NCI-H1436 (cell line): ENCODE measurements around the gene IFIT1B.
A peak's percentile ranks its signal among the peaks of the same experiment; 100 is the strongest.
"Not testable (repeated sequence)": the region's sequence is repeated elsewhere in the genome, so short reads cannot be mapped to it uniquely, and the experiment has no call there.

Source experiments
- DNase-seq: peaks from one replicate; lab custom pipeline; 2025; lab: John Stamatoyannopoulos, UW

Gene IFIT1B

DNA sequence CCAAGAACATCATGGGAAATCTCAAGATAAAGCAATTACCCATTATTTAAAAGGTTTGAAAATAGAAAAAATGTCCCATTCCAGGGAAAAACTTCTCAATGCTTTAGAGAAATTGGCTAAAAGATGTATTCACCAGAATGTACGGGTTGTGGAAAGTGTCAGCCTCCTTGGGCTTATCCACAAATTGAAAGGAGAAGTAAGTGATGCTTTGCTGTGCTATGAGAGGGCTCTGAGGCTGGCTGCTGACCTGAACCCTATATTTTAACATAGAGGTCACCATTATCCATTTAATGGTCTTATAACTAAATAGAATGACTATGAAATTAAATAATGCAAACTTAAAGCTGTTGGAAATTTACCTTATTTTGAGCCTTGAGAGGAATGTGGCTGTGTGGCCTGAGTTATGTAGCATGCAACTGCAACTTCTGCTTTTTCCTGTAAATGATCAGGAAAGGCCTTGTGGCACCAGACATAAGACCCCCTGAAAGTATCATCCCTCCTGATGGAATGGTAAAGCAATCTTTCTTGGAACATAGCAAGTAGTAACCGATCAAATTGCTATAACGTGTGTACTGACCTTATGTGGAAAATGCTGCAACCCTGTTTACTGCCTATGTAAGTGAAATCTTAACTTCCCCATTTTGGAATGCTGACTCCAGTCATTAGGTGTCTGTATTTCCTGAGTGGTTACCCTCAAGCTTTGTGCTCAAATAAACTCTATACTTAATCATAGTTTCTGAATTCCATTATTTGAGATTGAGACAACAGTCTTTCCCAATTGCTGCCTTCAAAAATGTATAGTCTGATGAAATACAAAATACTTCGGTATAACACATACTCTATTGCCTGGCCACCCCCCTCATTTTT, 6.9 kb downstream of the IFIT1B start:
- no peak for DNase-seq

DNA sequence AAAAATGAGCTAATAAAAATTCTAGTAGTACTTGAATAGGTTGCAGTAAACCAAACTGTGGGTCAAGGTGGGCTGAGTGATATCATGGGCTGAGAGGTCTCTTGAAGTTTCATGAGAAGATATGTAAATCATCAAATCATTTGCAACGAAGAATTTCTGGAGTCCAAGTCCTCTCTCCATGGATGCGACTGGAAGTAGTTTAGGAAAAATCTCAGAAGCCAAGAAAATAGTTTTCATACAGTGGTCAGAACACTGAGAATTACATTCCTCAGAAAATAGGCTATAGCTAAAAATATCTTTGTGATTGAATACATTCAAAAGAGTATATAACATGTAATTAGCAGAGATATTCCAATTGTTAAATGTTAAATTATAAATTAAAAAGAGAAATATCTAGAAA, 10.9 kb downstream of the IFIT1B start:
- no peak for DNase-seq

DNA sequence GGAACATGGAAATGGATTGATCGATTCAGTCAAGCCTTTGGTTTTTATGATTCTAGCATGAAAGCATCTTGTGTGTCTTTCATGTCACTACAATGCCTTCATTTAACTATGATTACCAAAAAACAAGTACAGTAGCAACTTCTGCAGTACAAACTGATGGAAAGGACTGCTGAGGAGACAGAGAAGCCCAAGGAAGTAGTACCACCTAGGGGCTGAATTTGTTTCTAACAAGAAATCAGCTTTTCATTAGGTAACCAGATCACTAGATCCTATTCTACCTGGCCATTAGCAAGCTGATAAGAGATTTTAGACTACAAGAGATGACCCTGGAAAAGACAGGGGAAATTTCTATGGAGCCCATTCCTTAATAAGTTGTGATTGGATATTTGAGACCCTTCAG, 11.4 kb downstream of the IFIT1B start:
- peak; percentile 21 for DNase-seq

DNA sequence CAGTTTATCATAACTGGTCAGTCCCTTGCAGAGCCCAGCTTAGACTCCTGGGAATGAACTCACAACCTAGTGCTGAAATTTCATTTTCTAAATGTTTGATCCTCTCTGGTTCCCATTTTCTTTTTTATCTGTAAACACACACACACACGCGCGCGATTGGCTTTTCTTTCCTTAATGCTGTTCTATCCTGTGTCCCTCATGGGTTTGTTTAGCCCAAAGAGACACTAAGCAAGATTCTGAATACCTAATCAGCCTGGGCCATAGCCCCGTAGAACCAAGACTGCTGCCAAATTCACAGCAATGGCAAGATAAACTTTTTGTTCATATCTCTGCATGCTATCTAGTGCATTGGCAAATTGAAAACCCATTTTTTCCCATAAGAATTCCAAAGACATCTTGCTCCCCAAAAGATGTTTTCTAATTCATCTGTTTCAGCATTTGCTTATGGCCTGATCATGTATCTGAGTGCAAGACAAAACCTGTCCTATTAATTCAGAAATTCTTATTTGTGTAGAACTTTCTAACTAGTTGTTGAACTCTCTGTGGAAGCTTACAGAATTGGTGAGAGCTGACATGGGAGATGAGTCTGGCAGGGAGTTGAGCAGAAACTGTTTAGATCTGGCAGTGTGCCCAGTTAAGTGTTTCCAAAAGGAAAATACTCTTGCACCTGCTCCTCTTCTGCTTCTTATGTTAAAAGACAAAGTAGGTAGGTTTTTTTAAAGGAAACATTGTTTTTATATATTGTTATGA, 12.8 kb downstream of the IFIT1B start:
- DNase-seq: no peak

DNA sequence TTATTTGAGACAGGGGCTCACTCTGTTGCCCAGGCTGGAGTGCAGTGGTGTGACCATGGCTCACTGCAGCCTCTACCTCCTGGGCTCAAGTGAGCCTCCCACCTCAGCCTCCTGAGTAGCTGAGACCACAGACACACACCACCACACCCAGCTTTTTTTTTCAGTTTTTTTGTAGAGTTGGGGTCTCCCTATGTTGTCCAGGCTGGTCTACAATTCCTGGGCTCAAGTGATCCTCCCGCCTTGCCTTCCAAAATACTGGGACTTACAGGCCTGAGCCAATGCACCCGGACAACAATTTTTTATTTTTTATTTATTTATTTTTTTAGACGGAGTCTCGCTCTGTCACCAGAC, 13.3 kb downstream of the IFIT1B start:
- not testable (repeated sequence) for DNase-seq

DNA sequence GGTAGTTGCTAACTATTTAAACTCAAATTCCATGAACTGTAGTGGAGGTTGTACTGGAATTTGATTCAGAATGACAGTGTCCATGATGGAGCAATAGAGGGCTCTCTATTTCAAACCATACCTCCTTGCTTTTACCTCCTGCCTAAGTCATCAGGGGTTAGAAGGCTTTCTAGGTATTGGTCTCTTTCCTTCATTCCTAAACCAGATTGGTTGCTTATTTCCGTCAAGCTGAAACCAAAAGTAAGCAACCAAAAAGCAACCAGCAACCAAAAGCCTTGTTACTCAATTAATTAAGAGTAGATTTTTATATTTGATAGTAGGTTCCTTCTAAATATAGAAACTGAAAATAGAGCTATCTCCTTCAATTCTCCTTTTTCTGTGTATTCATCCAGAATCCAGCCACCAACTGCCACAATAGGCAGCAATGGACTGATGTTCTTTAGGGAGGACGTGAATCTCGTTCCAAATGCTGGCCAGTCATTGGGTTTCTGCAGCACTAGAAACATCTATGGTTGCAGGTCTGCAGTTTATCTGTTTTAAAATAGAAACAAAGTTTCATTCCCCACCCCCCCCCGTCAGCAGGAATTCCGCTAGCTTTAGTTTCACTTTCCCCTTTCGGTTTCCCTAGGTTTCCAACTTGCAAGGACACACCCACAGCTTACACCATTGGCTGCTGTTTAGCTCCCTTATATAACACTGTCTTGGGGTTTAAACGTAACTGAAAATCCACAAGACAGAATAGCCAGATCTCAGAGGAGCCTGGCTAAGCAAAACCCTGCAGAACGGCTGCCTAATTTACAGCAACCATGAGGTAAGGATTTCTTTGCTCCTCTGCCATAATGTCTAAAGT, 14.3 kb downstream of the IFIT1B start, which contains the start of gene IFIT1:
Gene IFIT1 (plus strand): TSS at position 717 of the 850 bp plus-strand sequence. CDS start 90 bp downstream, at position 807.
- DNase-seq: peak; percentile 32

DNA sequence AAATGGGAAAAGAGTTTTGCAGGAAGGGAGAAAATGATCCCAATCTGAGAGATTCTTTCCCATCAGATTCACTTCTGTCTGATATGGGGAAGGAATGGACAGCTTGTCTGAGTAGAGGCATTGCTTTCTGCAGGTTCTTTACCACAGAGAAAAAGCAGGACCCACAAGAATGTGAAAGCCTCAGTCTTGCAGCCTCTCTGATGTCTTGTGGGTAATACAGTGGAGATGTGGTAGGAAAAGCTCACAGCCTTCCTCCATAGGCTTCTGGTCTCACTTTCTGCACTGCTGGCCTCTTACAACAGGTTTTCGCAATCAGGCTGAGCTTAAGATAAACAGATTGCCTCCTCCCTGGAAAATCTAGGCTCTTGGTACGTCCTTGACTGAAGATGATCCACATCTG, 15.1 kb downstream of the IFIT1B start:
- DNase-seq: no peak

DNA sequence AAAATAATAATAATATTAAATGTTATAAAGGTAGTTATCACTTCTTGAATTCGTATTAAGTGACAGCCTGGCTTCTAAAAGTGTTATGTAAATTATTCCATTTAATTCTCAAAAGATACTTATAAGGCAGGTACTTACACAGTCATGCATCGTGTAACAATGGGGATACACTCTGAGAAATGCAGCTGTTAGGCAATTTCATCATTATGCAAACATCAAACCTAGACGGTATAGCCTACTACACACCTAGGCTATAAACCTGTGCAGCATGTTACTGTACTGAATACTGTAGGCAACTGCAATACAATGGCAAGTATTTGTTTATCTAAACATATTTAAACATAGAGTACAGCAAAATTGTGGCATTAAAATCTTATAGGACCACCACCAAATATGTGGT, 16.0 kb downstream of the IFIT1B start:
- DNase-seq: no peak

DNA sequence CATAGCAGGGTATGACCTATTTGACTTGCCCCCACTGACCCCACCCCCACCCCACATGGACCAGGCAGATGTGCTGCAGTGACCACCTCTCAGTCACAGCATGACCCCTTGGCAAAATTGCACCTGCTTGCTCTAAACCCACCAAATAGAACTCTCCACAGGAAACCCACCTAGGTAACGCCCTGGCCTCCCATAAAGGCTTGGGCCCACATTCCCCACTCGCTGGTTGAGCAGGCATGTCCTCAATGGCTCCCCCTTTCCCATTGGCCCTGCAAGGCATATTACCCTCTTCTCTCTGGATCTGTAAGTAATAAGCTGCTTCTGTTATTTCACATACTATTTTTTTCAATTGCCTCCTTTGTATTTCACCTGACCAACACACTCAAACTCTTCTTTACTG, 17.3 kb downstream of the IFIT1B start:
- DNase-seq: no peak

DNA sequence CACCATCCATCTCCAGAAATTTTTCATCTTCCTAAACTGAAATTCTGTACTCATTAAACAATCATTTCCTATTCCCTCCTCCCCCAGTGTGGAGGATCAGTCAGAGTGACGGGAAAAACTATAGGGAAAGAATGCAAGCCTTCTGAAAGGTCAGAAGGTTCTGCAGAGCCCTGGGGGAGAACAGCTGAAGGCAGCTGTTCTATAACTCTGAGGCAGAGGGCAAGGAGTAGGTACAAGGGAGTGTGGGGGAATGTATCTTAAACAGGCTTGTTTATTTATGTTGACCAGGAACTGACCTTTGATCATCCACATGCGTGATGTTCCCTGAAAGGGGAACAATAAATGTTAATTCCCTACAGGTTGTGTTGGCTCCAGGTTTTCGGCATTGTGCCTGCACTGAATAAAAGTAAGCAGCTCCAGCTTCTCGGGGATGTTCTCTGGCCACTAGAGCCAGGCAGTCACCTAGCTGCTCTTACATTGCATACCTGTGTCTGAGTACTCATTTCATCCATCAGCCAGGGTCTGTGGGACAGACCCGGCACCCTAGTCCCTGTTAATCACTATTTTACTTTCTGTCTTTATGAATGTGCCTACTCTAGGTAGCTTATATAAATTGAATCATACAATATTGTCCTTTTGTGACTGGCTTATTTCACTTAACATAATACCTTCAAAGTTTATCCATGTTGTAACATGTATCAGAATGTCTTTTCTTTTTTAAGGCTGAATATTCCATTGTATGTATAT, 20.3 kb downstream of the IFIT1B start:
- no peak for DNase-seq

DNA sequence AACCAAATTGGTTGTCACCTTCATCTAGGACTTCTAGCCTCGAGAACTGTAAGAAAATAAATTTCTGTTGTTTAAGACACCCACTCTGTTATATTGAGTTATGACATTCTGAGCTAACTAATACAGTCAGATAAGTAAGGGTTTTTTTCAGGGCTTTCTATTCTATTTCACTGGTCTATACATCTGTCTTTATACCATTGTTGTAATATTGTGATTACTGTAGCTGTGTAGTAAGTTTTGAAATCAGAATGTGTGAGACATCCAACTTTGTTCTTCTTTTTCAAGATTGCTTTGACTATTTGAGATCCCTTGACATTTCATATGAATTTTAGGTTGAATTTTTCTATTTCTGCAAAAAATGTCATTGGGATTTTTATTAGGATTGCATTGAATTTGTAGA, 22.1 kb downstream of the IFIT1B start:
- DNase-seq: no peak

DNA sequence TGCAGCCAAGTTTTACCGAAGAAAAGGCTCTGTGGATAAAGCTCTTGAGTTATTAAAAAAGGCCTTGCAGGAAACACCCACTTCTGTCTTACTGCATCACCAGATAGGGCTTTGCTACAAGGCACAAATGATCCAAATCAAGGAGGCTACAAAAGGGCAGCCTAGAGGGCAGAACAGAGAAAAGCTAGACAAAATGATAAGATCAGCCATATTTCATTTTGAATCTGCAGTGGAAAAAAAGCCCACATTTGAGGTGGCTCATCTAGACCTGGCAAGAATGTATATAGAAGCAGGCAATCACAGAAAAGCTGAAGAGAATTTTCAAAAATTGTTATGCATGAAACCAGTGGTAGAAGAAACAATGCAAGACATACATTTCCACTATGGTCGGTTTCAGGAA, 25.2 kb downstream of the IFIT1B start:
- no peak for DNase-seq

DNA sequence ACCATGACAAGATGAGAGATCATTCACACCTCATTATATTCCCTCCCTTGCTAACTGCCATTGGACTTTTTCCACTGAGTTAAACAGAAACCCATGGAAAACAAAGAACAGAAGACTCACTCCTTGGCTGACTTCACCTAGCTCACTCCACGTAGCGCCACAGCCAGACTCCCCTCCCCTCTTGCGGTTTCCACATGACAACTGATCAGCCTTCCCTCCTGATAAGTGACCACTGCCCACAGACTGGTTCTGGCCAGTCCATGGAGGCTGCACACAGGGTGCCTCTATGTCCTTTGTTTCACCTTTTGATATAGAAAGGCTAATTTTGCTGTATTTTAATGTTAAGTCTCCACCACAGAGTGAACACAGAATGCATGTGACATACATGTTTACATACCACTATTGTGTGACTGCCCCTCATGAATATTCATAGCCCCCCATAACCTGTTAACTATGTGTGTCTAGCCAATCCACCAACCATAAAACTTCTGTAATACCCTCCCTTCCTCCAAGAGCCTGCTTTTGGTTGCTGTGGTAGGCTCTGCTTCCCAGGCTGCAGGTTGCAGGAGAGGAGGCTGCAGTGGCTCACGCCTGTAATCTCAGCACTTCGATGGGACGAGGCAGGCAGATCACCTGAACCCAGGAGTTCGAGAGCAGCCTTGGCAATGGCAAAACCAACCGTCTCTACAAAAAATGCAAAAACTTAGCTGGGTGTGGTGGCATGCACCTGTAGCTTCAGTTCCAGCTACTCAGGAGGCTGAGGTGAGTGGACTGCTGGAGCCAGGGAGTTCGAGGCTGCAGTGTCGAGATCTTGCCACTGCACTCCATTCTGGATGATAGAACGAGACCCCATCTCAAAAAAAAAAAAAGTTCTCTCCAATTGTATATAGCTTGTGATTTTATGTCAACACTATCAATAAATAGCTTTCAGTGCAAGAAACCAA, 26.5 kb downstream of the IFIT1B start:
- no peak for DNase-seq

DNA sequence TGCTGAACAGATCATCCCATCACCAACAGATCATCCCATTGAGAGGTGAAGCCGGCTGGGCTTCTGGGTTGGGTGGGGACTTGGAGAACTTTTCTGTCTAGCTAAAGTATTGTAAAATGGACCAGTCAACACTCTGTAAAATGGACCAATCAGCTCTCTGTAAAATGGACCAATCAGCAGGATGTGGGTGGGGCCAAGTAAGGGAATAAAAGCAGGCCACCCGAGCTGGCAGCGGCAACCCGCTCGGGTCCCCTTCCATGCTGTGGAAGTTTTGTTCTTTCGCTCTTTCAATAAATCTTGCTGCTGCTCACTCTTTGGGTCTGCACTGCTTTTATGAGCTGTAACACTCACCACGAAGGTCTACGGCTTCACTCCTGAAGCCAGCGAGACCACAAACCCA, 28.3 kb downstream of the IFIT1B start:
- DNase-seq: not testable (repeated sequence)

DNA sequence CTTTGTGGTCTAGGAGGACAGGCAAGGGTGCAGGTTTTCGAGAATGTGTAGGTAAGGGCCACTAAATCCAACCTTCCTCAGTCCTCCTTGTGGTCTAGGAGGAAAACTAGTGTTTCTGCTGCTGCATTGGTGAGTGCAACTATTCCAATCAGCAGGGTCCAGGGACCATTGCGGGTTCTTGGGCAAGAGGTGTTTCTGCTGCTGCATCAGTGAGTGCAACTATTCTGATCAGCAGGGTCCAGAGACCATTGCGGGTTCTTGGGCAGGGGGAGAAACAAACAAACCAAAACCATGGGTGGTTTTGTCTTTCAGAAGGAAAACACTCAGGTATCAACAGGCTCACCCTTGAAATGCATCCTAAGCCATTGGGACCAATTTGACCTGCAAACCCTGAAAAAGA, 29.9 kb downstream of the IFIT1B start:
- DNase-seq: not testable (repeated sequence)

DNA sequence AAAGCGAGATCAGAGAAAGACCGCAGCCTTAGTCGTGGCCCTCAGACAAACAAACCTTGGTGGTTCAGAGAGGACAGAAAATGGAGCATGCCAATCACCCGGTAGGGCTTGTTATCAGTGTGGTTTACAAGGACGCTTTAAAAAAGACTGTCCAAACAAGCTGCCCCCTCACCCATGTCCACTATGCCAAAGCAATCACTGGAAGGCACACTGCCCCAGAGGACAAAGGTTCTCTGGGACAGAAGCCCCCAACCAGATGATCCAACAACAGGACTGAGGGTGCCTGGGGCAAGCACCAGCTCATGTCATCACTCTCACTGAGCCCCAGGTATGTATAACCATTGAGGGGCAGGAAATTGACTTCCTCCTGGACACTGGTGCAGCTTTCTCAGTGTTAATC, 31.4 kb downstream of the IFIT1B start:
- not testable (repeated sequence) for DNase-seq

DNA sequence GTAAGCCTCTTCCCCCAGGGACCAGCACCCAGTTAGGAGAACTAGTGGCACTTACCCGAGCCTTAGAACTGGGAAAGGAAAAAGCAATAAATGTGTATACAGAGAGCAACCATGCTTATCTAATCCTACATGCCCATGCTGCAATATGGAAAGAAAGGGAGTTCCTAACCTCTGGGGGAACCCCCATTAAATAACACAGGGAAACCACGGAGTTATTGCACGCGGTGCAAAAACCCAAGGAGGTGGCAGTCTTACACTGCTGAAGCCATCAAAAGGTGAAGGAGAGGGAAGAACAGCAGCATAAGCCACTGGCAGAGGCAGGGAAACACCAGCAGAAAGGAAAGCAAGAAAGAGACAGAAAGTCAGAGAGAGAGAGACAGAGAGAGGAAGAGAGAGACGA, 32.7 kb downstream of the IFIT1B start:
- not testable (repeated sequence) for DNase-seq

DNA sequence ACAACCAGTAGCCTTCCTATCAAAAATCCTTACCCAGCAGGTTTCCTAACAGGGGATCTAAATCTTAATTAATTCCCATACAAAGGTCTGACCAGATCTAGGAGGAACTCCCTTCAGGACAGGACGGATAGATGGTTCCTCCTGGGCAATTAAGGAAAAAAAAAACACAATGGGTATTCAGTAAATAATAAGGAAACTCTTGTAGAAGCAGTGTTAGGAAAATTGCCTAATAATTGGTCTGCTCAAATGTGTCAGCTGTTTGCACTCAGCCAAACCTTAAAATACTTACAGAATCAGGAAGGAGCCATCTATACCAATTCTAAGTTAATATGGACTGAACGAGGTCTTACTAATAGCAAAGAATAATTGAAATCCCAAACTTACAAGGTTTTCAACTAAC, 33.3 kb downstream of the IFIT1B start:
- DNase-seq: not testable (repeated sequence)

DNA sequence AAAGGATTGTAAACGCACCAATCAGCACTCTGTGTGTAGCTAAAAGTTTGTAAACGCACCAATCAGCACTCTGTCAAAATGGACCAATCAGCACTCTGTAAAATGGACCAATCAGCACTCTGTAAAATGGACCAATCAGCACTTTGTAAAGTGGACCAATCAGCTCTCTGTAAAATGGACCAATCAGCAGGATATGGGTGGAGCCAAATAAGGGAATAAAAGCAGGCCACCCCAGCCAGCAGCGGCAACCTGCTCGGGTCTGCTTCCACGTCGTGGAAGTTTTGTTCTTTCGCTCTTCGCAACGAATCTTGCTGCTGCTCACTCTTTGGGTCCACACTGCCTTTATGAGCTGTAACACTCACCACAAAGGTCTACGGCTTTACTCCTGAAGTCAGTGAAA, 34.4 kb downstream of the IFIT1B start:
- not testable (repeated sequence) for DNase-seq

DNA sequence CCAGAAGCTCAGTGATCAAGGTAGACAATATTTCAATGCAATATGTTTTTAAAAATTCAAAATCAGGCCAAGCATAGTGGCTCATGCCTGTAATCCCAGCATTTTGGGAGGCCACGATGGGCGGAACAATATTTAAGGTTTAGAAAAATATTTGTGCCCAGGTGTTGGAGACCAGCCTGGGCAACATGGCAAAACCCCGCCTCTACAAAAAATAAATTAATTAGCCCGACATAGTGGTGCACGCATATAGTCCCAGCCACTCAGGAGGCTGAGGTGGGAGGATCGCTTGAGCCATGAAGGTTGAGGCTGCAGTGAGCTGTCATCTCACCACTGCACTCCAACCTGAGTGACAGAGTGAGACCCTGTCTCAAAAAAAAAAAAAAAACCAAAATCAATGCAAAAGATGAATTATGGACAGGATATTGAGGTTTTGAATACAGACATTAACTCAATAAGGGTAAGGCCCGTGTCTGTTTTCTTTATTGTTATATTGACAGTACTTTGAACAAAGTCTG, 35.6 kb downstream of the IFIT1B start:
- DNase-seq: no peak
